Ishikawa (cell line): ENCODE results near the gene RPGRIP1.

Experiments used
- CEBPB ChIP-seq: IDR thresholded peaks from 2 replicates; pipeline ENCODE4 v1.6.1; 2012
- CREB1 ChIP-seq: IDR thresholded peaks from 2 replicates; pipeline ENCODE4 v1.6.1; 2012; ENCODE audit warnings: low read depth
- EGR1 ChIP-seq: IDR thresholded peaks from 2 replicates; pipeline ENCODE4 v1.6.1; 2012
- EP300 ChIP-seq: IDR thresholded peaks from 2 replicates; pipeline ENCODE4 v1.6.1; 2012; ENCODE audit warnings: borderline replicate concordance
- FOXM1 ChIP-seq: IDR thresholded peaks from 2 replicates; pipeline ENCODE4 v1.6.1; 2012; ENCODE audit warnings: low read depth, borderline replicate concordance
- NFIC ChIP-seq: IDR thresholded peaks from 2 replicates; pipeline ENCODE4 v1.6.1; 2012
- RAD21 ChIP-seq: IDR thresholded peaks from 2 replicates; pipeline ENCODE4 v1.6.1; 2012; ENCODE audit warnings: low read depth
- TAF1 ChIP-seq: IDR thresholded peaks from 2 replicates; pipeline ENCODE4 v1.6.1; 2012; ENCODE audit warnings: low read depth, mild to moderate bottlenecking
- TCF12 ChIP-seq: IDR thresholded peaks from 2 replicates; pipeline ENCODE4 v1.6.1; 2012; ENCODE audit warnings: low read depth
- TEAD4 ChIP-seq: IDR thresholded peaks from 2 replicates; pipeline ENCODE4 v1.6.1; 2012
- YY1 ChIP-seq: IDR thresholded peaks from 2 replicates; pipeline ENCODE4 v1.6.1; 2012; ENCODE audit warnings: low read depth
- ZBTB7A ChIP-seq: IDR thresholded peaks from 2 replicates; pipeline ENCODE4 v1.6.1; 2012; ENCODE audit warnings: low read depth
- TF ChIP-seq, protein P1 (sequence below): IDR thresholded peaks from 2 replicates; pipeline ENCODE4 v1.6.1; 2012
- TF ChIP-seq, protein P2 (sequence below): IDR thresholded peaks from 2 replicates; pipeline ENCODE4 v1.6.1; 2012
- TF ChIP-seq, protein P3 (sequence below): IDR thresholded peaks from 2 replicates; pipeline ENCODE4 v1.6.1; 2012; ENCODE audit warnings: low read depth, mild to moderate bottlenecking

RPGRIP1 gene

DNA sequence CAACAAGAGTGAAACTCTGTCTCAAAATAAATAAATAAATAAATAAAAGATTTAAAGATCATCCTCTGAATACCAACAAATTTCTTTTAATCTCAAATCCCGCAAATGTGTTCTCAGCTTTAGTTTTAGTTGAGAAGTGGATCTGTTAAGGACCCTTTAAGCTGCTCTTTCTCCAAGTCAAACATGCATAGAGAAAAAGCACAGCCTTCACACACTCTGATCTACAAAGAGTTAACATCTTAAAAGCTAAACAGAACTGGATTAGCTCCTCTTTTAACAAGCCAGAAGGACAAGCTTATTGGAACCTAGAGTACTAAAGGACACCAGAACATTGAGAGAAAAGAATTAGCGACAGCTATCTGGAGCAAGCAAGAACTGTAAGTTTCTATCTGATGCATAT is at the start of gene RPGRIP1:
RPGRIP1 (plus strand) TSS at position 301 of the 400 bp plus-strand sequence. CDS start 7,894 bp downstream, outside the sequence.
- TF ChIP-seq ZBTB7A (no peak), TEAD4 (no peak), EGR1 (no peak), RAD21 (no peak), TAF1 (no peak), NFIC (no peak), CEBPB (no peak), YY1 (no peak), FOXM1 (no peak), EP300 (no peak), CREB1 (no peak), TCF12 (no peak)
- TF ChIP-seq, protein P1, sequence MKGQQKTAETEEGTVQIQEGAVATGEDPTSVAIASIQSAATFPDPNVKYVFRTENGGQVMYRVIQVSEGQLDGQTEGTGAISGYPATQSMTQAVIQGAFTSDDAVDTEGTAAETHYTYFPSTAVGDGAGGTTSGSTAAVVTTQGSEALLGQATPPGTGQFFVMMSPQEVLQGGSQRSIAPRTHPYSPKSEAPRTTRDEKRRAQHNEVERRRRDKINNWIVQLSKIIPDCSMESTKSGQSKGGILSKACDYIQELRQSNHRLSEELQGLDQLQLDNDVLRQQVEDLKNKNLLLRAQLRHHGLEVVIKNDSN, result no peak
- TF ChIP-seq, protein P2, sequence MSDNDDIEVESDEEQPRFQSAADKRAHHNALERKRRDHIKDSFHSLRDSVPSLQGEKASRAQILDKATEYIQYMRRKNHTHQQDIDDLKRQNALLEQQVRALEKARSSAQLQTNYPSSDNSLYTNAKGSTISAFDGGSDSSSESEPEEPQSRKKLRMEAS, result no peak
- TF ChIP-seq, protein P3, sequence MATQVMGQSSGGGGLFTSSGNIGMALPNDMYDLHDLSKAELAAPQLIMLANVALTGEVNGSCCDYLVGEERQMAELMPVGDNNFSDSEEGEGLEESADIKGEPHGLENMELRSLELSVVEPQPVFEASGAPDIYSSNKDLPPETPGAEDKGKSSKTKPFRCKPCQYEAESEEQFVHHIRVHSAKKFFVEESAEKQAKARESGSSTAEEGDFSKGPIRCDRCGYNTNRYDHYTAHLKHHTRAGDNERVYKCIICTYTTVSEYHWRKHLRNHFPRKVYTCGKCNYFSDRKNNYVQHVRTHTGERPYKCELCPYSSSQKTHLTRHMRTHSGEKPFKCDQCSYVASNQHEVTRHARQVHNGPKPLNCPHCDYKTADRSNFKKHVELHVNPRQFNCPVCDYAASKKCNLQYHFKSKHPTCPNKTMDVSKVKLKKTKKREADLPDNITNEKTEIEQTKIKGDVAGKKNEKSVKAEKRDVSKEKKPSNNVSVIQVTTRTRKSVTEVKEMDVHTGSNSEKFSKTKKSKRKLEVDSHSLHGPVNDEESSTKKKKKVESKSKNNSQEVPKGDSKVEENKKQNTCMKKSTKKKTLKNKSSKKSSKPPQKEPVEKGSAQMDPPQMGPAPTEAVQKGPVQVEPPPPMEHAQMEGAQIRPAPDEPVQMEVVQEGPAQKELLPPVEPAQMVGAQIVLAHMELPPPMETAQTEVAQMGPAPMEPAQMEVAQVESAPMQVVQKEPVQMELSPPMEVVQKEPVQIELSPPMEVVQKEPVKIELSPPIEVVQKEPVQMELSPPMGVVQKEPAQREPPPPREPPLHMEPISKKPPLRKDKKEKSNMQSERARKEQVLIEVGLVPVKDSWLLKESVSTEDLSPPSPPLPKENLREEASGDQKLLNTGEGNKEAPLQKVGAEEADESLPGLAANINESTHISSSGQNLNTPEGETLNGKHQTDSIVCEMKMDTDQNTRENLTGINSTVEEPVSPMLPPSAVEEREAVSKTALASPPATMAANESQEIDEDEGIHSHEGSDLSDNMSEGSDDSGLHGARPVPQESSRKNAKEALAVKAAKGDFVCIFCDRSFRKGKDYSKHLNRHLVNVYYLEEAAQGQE, result no peak

DNA sequence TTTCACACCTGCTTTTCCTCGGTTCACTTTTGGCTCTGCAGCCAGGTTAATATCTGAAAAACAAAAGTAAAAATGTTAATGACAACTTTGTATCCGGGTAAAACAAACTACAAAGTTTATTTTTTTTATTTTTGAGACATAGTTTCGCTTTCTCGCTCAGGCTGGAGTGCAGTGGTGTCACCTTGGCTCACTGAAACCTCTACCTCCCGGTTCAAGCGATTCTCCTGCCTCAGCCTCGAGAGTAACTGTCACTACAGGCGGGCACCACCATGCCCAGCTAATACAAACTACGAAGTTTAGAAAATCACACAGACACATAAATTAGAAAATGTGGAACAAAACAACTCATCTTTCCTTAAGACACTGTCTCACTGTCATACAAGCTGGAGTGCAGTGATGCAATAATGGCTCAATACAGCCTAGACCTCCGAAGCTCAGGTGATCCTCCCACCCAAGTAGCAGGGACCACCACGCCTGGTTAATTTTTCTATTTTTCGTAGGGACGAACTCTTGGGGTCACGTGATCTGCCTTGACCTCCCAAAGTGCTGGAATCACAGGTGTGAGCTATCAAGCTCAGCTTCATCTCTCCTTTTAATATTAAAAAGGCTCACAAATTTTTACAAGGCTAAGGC is 48.7 kb upstream of the RPGRIP1 start:
- no peak for TF ChIP-seq RAD21
- no peak for TF ChIP-seq YY1
- TF ChIP-seq, protein P3, result no peak
- TF ChIP-seq ZBTB7A, result no peak
- TF ChIP-seq, protein P1, result no peak
- TF ChIP-seq NFIC, result no peak

DNA sequence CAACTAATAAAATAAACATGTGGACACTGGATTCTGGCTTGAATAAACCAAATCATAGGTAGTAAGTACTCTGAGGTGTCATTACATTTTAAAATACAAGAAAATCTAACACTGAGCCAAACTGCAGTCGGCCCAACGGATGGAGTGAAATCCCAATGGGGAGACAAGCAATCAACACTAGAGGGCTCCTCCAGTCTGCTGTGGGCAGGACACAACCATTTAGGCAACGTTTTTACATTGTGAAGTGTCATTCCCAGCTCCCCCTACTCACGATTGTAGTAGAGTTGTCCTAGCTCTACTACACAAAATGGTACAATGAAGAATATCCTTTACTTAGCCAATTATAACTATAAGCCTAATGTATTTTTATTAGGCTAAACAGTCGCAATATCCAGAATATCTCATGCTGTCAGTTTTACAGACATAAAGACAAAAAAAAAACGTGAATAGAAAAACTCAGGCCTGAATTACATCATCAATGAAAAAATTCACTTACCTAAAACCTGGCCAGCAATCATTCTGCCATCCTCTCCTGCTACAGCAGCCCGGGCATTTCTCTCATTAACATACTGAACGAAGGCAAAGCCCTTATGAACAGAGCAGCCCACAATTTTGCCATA is 46.3 kb upstream of the RPGRIP1 start:
- TF ChIP-seq, protein P3, result no peak
- TF ChIP-seq, protein P1, result no peak
- no peak for TF ChIP-seq NFIC
- no peak for TF ChIP-seq ZBTB7A
- TF ChIP-seq TCF12, result no peak
- TF ChIP-seq EGR1, result no peak
- no peak for TF ChIP-seq EP300
- TF ChIP-seq RAD21, result no peak
- no peak for TF ChIP-seq YY1
- TF ChIP-seq CEBPB, result no peak
- TF ChIP-seq FOXM1, result no peak
- TF ChIP-seq, protein P2, result no peak
- no peak for TF ChIP-seq CREB1
- TF ChIP-seq TAF1, result no peak
- TF ChIP-seq TEAD4, result no peak

DNA sequence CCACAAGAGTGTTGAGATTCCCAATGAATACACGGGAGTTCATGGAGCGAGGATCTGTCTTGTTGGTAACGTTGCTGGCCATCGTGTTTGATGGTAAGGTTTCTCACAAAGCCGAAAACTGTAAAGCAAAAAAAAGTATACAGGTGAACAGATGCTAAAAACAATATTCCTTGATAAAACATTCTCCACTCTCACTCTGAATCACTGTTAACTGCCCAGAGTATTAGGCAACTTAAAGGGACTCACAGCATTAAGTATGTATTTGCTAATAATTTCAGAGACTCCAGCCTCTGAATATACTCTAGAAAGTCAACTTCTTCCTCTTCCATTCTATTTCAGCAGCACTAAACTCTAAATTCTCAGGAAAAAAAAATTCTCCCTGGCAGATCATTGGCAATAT is 45.8 kb upstream of the RPGRIP1 start:
- TF ChIP-seq TAF1, result no peak
- TF ChIP-seq NFIC, result no peak
- TF ChIP-seq EGR1, result no peak
- no peak for TF ChIP-seq EP300
- TF ChIP-seq ZBTB7A, result no peak
- TF ChIP-seq FOXM1, result no peak
- TF ChIP-seq, protein P1, result no peak
- TF ChIP-seq CREB1, result no peak
- no peak for TF ChIP-seq TEAD4
- TF ChIP-seq, protein P3, result no peak
- no peak for TF ChIP-seq RAD21
- TF ChIP-seq, protein P2, result no peak
- TF ChIP-seq TCF12, result no peak
- TF ChIP-seq YY1, result no peak
- no peak for TF ChIP-seq CEBPB
